ENCODE data around the gene DOCK7.

DOCK7 gene

GRCh38 chr1:62438163-62438562 is 250.0 kb downstream of the DOCK7 start:
- peak; percentile 15 to 57 (median 26) for DNase-seq

GRCh38 chr1:62437273-62437940 is 250.8 kb downstream of the DOCK7 start:
- peak in 2 of 3 experiments; percentile 39 to 67 for DNase-seq

DNA sequence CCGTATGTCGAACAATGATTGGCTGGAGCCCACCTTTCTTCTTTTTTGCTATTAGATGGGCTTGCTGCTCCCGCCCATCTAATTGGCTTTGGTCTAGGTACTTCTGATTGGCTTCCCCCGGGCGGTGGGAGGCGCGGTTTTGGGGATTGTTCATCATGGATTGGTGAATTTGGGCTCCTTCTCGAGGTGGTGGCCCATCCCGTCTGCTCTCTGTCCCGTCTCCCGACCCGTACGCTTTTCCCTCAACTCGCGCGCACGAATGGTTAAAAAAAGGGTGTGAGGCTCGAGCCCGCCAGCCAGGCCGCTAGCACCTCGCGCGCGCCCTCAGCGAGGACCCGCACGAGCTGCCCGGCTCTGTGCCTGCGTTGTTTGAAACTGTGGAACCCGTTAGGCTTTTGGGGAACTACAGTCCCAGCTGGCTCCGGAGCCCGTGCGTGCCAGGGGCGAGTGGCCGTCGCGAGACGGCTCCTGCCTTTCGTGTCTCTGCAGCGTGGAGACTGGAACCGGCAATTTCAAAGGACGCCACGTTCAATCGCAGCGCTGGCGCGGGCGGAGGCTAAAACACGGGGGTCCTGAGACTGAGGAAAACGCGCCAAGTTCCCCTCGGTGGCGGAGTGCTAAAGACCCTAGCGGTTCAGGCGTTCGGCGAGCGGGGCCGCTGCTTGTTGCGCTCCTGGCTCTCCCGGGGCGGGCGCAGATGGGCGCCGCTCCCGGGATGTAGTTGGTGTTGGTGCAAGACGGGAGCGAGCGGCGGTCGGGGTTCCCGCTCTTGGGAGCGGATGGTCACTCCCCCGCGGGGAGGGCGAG is 251.5 kb downstream of the DOCK7 start, which contains the start of gene USP1:
Gene USP1, plus strand, starts transcription at position 584 of the 807 bp plus-strand sequence. CDS start 2,819 bp downstream, outside the sequence.
- DNase-seq = peak; percentile 100

DNA sequence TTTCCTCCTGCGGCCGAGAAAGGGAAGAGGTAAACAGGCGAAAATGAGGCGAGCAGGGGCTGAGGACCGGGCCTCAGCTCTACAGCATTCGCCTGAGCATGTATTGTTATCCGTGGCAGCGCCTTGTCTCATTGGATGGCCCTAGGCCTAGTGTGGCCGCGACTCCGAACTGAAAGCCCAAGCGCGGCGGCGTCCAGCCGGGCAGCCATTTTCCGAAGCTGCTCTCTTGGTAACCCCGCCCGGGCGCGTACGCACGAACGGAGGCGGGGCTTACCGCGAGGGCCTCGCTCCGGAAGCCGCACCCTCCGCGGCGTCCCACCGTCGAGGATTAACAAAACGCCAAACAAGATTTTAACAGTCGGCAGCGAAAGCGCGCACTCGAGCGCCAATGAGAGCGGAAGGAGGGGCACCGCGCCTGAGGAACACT is 252.1 kb downstream of the DOCK7 start:
- DNase-seq = peak in 2 of 3 experiments; percentile 100

- DNase-seq = peak in 1 of 3 experiments; percentile 75
Observed at GRCh38 chr1:62435231-62436038, 252.8 kb downstream of the DOCK7 start.

GRCh38 chr1:62434618-62435001 is 253.6 kb downstream of the DOCK7 start:
- no peak for DNase-seq

DNA sequence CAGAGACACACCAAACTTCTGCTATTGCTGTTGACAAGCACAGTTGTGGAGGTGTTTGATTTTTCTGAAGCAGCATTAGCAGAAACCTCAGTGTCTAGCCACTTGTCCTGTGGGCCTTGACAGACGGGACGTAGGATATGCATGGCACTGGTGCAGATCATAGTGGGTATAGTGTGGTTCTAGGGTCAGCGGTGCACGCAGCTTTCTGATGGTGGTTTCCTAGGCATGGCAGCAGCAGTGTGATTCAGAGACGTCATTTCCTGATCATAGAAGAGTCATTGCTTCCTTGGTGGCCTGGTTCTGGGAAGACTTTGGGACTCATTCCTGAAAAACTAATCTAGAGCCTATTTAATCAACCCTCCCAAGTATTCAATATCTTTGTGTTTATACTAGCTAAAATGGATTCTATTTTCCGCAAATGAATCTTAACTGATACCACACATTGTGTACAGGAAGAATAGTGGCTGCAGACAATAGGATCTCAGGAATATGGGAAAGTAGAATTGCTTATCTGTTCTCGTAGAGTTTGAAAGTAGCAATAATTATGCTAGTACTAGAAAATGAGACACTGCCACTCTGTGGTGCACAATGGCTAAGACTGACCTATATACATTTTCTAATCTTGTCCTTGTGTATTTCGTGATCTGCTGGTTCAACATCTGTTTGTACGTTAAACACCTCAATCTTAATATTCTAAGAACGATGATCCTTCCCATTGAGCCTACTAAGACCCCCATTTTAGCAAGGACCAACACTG is 254.1 kb downstream of the DOCK7 start:
- no peak for DNase-seq

- no peak for DNase-seq
Observed at GRCh38 chr1:62429581-62429980, 258.6 kb downstream of the DOCK7 start.

GRCh38 chr1:62428351-62428750 is 259.8 kb downstream of the DOCK7 start:
- no peak for DNase-seq

DNA sequence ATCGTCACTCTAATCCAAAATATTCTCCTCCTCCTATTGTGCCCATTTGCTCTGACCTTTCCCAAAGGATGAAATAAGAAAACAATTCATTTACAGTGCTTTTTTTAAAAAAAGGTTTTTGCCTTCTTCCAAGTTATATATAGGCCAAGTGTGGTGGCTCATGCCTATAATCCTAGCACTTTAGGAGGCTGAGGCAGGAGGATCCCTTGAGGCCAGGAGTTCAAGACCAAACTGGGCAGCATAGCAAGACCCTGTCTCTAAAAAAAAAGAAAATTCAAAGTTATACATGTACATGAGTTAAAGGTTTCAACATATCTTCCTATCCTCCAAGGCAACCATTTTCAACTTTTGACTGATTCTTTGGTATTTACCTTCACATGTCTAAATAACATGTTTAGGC is 261.4 kb downstream of the DOCK7 start:
- no peak for DNase-seq

DNA sequence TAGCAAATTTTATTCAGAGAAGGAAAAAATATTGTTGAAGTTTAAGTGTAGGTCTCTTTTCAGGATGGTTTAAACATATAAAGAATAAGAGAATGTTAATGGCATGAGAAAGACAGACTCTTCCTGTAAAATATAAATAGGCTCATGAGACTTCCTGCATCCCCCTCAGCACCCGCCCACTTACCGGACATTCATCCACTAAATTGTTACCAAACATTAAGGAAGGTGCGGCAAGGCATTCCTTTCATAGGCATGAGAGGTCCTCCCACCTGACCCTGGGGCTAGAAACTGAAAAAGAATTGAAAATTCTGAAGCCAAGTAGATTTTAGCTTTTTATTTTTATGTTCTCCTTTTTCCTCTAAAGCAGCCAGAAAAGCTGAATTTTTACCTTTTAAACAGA is 261.9 kb downstream of the DOCK7 start:
- no peak for DNase-seq

DNA sequence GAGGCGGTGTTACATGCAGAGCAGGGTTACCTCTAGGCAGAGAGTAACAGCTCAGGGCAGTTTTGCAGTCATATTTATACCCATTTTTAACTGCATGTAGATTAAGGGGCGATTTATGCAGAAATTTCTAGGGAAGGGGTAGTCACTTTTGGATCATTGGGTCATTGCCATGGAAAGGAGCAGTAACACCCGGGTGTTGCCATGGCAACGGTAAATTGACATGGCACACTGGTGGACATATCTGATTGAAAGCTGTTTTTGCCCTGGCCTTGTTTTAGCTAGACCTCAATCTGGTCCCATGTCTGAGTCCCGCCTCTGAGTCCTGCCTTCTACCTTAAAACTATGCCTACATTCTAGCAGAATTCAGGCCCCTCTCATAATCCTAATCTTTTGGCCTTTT is 263.1 kb downstream of the DOCK7 start:
- DNase-seq = peak in 1 of 3 experiments; percentile 10

GRCh38 chr1:62424411-62424810 is 263.8 kb downstream of the DOCK7 start:
- DNase-seq = no peak

DNA sequence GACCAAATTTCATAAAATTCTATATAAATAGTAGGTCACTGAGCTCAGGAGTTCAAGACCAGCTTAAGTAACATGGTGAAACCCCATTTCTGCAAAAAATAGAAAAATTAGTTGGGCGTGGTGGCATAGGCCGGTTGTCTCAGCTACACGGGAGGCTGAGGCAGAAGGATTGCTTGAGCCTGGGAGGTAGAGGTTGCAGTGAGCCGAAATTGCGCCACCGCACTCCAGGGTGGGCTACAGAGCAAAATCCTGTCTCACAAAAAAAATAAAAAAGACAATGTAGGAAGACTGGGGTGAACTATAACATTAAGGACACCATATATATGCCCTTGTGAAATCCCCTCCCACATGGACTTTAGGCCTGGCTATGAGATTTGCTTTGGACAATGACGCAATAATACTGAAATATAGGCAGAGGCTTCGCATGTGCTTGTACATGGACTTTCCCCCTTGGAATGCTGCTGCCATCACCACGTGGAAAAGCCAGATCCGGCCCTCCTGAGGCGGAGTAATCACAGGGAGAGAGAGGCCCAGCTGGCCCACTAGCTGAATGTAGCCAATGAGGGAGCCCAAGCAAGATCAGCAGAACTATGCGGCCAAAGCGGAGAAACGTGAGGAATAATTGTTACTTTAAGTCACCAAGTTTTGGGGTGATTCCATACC is 264.5 kb downstream of the DOCK7 start:
- DNase-seq = no peak

- DNase-seq = no peak
Observed at GRCh38 chr1:62420214-62420613, 268.0 kb downstream of the DOCK7 start.

DNA sequence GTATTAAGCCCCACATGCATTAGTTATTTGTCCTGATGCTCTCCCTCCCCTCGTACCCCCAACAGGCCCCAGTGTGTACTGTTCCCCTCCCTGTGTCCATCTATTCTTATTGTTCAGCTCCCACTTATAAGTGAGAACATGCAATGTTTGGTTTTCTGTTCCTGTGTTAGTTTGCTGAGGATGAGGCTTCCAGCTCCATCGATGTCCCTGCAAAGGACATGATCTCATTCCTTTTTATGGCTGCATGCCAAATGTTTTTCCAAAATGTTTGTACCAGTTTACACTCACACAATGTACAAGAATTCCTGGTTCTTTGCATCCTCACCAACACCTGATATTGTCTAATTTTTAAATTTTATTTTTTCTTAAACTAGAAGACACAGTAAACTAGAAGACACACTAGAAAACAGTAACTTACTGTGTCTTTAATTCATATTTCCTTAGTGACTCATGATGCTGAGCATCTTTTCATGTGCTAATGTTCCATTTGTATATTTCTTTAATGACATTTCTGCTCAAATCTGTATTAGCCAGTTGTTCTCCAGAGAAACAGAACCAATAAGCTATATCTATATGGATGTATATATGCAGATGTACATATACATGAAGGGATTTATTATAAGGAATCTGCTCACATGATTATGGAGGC is 270.7 kb downstream of the DOCK7 start:
- DNase-seq = no peak

DNA sequence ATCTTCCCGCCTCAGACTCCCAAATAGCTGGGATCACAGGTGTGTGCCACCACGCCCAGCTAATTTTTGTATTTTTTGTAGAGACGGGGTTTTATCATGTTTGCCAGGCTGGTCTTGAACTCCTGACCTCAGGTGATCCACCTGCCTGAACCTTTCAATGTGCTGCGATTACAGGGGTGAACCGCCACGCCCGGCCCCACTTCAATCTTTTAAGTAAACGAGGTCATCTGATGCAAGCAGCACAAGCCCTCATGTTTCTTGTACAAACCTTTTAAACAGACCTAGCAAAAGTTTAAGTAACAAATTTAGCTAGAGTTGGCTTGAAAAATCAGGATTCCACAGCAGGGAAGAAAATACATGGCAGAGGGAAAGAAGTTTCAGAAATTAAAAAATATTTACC is 272.5 kb downstream of the DOCK7 start:
- DNase-seq = no peak

DNA sequence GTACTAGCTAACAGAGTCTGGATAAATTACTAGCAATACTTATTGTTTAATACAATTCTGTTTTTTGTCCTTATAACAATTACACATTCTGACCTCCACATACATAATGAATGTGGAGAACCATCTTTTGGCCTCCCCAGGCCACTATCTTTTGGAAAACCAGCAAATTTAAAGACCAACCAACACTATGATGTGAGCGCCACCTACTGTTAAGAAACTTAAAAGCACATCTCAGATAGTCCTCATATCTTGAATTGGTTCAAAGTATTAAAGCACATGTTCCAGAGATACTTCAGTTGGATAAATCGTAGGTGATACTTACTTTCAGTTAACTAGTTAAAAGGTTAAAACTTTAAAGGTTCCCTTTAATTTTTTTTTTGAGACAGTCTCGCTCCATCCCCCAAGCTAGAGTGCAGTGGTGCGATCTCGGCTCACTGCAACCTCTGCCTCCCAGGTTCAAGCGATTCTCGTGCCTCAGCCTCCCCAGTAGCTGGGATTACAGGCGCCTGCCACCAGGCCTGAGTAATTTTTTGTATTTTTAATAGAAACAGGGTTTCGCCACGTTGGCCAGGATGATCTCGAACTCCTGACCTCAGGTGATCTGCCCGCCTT is 280.7 kb downstream of the DOCK7 start:
- peak; percentile 20 to 81 (median 74) for DNase-seq

DNA sequence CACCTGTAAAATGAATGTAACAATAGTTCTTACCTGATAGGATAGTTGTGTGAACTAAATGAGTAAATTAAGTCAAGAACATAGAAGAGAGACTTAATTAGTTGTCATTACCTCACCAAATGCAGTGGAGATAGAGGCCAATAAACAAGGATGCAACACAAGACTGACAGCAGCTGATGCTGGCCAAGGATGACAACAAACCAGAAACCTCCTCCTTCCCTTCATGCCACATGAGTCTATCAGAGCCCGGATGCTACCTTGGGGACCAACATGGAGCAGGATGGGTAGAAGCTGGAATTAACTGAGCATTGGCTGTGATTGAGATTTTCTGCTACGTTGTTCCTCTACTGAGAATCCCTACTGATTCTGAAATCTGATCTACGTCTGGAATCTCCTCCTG is 281.6 kb downstream of the DOCK7 start:
- DNase-seq = peak in 1 of 3 experiments; percentile 35

DNA sequence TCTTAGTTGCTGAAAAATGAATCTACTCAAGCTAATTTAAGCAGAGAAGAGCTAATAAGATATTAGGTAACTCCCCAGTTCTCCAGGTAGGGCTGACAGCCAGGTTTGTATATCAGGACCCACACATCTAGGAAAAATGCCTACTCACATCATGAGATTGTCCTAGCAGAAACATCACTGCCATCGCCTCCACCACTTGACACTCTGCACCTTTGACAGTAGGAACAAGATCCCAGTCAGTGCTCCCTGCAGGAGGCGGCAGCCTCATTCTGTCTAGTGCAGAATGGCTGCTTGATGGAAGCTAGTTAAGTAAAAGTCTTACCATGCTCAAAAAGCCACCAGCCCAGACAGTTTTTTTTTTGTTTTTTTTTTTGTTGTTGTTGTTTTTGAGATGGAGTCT is 282.9 kb downstream of the DOCK7 start:
- no peak for DNase-seq
